ENCODE results near the gene POU2F3. TPM values are rescaled to one million over a fixed set of nuclear protein-coding genes. Genes with fewer than 3 reads are reported as not detected.

The POU2F3 gene
- total and polyA plus RNA-seq, 2 of the 13 experiments (the other 11 are each of a cell fraction or from before 2014, with no cell fraction given) = not detected

DNA sequence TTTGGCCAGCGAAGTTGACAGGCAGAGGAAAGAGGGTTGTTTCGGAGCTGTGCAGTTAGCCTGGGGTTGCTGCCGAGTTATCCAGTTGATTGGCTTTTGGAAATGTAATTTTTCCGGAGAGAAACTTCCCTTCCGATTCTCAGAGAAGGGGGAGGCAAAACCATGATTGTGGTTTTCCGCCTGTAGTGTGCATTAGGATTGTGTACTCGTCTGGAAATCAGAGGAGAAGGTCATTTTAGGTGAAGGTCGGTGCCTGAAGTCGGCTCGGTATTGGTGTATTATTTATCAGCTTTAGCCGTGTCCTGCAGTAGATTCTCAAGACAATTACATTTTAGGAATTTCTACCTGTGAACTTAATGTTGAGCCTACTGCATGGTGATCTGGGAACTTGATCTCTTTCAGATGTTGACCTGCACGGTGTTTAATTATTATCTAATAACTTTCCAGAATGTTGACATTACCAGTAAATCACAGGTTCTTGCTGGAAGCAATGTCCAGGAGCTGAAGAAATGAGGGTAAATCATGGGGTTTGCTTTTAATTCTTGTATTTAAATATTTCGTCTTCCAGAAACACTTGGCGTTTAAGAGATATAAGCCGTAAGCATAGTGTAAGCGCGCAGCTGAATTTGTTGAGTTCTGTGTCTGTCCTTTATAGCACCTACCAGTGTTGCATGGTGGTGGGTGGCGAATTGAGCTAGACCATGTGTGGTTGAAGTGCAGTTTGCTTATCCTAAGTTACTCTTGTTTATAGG lies 97.6 kb downstream of the POU2F3 start (continued):
- no peak for TF ChIP-seq IKZF4 (CRISPR knock-in tag; IDR thresholded peaks at IDR 0.05; ENCODE audit: borderline replicate concordance, low read depth, not compliant biosample characterization)
- no peak for TF ChIP-seq NCOA1 (CRISPR knock-in tag; IDR thresholded peaks at IDR 0.05)
- no peak for TF ChIP-seq ZNF724P (CRISPR knock-in tag; IDR thresholded peaks at IDR 0.05; ENCODE audit: borderline replicate concordance)
- TF ChIP-seq ZNF747 (CRISPR knock-in tag; IDR thresholded peaks at IDR 0.05; ENCODE audit: borderline replicate concordance) = 0 out of 2 replicates have a peak, but pooled peaks have one; percentile 47
- TF ChIP-seq ZNF883 (CRISPR knock-in tag; IDR thresholded peaks at IDR 0.05; ENCODE audit: not compliant biosample characterization) = no peak
- TF ChIP-seq, protein P1, sequence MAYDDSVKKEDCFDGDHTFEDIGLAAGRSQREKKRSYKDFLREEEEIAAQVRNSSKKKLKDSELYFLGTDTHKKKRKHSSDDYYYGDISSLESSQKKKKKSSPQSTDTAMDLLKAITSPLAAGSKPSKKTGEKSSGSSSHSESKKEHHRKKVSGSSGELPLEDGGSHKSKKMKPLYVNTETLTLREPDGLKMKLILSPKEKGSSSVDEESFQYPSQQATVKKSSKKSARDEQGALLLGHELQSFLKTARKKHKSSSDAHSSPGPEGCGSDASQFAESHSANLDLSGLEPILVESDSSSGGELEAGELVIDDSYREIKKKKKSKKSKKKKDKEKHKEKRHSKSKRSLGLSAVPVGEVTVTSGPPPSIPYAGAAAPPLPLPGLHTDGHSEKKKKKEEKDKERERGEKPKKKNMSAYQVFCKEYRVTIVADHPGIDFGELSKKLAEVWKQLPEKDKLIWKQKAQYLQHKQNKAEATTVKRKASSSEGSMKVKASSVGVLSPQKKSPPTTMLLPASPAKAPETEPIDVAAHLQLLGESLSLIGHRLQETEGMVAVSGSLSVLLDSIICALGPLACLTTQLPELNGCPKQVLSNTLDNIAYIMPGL (CRISPR knock-in tag; IDR thresholded peaks at IDR 0.05; ENCODE audit: borderline replicate concordance in 1 of 2, low read depth in 1 of 2) = peak; percentile 23 to 45; a peak in 2 of 4 replicates
- TF ChIP-seq, protein P2, sequence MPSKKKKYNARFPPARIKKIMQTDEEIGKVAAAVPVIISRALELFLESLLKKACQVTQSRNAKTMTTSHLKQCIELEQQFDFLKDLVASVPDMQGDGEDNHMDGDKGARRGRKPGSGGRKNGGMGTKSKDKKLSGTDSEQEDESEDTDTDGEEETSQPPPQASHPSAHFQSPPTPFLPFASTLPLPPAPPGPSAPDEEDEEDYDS (CRISPR knock-in tag; IDR thresholded peaks at IDR 0.05) = 0 out of 2 replicates have a peak, but pooled peaks have one; percentile 9
- TF ChIP-seq JUND (CRISPR knock-in tag; IDR thresholded peaks at IDR 0.05) = no peak
- no peak for TF ChIP-seq TAF1 (CRISPR knock-in tag; IDR thresholded peaks at IDR 0.05)
- TF ChIP-seq ZNF768 (CRISPR knock-in tag; IDR thresholded peaks at IDR 0.05) = no peak
- no peak for TF ChIP-seq BCL6 (CRISPR knock-in tag; IDR thresholded peaks at IDR 0.05)
- TF ChIP-seq, protein P3, sequence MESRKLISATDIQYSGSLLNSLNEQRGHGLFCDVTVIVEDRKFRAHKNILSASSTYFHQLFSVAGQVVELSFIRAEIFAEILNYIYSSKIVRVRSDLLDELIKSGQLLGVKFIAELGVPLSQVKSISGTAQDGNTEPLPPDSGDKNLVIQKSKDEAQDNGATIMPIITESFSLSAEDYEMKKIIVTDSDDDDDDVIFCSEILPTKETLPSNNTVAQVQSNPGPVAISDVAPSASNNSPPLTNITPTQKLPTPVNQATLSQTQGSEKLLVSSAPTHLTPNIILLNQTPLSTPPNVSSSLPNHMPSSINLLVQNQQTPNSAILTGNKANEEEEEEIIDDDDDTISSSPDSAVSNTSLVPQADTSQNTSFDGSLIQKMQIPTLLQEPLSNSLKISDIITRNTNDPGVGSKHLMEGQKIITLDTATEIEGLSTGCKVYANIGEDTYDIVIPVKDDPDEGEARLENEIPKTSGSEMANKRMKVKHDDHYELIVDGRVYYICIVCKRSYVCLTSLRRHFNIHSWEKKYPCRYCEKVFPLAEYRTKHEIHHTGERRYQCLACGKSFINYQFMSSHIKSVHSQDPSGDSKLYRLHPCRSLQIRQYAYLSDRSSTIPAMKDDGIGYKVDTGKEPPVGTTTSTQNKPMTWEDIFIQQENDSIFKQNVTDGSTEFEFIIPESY (CRISPR knock-in tag; IDR thresholded peaks at IDR 0.05) = no peak
- no peak for TF ChIP-seq RNF2 (conservative IDR thresholded peaks at IDR 0.05; ENCODE audit: low read depth)
- TF ChIP-seq RFX5 (IDR thresholded peaks at IDR 0.05; ENCODE audit: low read depth, low read length) = no peak
- no peak for TF ChIP-seq NR2F2 (IDR thresholded peaks at IDR 0.05; ENCODE audit: borderline replicate concordance, low read depth)
- TF ChIP-seq, protein P4, sequence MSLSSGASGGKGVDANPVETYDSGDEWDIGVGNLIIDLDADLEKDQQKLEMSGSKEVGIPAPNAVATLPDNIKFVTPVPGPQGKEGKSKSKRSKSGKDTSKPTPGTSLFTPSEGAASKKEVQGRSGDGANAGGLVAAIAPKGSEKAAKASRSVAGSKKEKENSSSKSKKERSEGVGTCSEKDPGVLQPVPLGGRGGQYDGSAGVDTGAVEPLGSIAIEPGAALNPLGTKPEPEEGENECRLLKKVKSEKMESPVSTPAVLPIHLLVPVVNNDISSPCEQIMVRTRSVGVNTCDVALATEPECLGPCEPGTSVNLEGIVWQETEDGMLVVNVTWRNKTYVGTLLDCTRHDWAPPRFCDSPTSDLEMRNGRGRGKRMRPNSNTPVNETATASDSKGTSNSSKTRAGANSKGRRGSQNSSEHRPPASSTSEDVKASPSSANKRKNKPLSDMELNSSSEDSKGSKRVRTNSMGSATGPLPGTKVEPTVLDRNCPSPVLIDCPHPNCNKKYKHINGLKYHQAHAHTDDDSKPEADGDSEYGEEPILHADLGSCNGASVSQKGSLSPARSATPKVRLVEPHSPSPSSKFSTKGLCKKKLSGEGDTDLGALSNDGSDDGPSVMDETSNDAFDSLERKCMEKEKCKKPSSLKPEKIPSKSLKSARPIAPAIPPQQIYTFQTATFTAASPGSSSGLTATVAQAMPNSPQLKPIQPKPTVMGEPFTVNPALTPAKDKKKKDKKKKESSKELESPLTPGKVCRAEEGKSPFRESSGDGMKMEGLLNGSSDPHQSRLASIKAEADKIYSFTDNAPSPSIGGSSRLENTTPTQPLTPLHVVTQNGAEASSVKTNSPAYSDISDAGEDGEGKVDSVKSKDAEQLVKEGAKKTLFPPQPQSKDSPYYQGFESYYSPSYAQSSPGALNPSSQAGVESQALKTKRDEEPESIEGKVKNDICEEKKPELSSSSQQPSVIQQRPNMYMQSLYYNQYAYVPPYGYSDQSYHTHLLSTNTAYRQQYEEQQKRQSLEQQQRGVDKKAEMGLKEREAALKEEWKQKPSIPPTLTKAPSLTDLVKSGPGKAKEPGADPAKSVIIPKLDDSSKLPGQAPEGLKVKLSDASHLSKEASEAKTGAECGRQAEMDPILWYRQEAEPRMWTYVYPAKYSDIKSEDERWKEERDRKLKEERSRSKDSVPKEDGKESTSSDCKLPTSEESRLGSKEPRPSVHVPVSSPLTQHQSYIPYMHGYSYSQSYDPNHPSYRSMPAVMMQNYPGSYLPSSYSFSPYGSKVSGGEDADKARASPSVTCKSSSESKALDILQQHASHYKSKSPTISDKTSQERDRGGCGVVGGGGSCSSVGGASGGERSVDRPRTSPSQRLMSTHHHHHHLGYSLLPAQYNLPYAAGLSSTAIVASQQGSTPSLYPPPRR (CRISPR knock-in tag; IDR thresholded peaks at IDR 0.05; ENCODE audit: borderline replicate concordance) = no peak
- no peak for TF ChIP-seq RORA (CRISPR knock-in tag; IDR thresholded peaks at IDR 0.05)
- no peak for TF ChIP-seq ZNF790 (CRISPR knock-in tag; IDR thresholded peaks at IDR 0.05; ENCODE audit: borderline replicate concordance)
- 0 out of 2 replicates have a peak, but pooled peaks have one; percentile 10 for TF ChIP-seq HMG20B (CRISPR knock-in tag; conservative IDR thresholded peaks at IDR 0.05)
- TF ChIP-seq IKZF1 (IDR thresholded peaks at IDR 0.05) = no peak
- no peak for TF ChIP-seq MBNL3 (CRISPR knock-in tag; conservative IDR thresholded peaks at IDR 0.05)
